Activated CD4-positive, alpha-beta memory T cell treated with anti-CD3 and anti-CD28 coated beads, Interleukin-2, amount 10 ng/mL, durations not matched to agents 7 days and 5 days (primary cell): Measurements from ENCODE around the gene PRR7. TPM values are rescaled to one million over a fixed set of nuclear protein-coding genes. Genes with fewer than 3 reads are reported as not detected.
A peak's percentile ranks its signal among the peaks of the same experiment; 100 is the strongest.

Source experiments
- CTCF ChIA-PET: fragments of 350-600 bp; sonication (Branson Sonifier 250); formaldehyde crosslinking; loops from one replicate; lab custom pipeline; 2021; ENCODE audit warnings: antibody characterized with exemption, inconsistent platforms; lab: Charles Lee
- POLR2A ChIA-PET: fragments of 350-600 bp; sonication (Branson Sonifier 250); formaldehyde crosslinking; loops from one replicate; lab custom pipeline; 2021; ENCODE audit warnings: antibody characterized with exemption; lab: Charles Lee
- DNase-seq: peaks from one replicate; pipeline ENCODE4 v3.0.0-alpha.2; 2020
- H3K27ac Mint-ChIP-seq: one replicate; pipeline ENCODE4 v1.8.0; 2021; ENCODE audit warnings: mild to moderate bottlenecking, mixed read lengths
- H3K27me3 Mint-ChIP-seq: one replicate; pipeline ENCODE4 v1.8.0; 2021; ENCODE audit warnings: mixed read lengths
- H3K36me3 Mint-ChIP-seq: one replicate; pipeline ENCODE4 v1.8.0; 2021; ENCODE audit warnings: low read depth, mixed read lengths
- H3K4me1 Mint-ChIP-seq: one replicate; pipeline ENCODE4 v1.8.0; 2021; ENCODE audit warnings: mixed read lengths
- H3K4me3 Mint-ChIP-seq: one replicate; pipeline ENCODE4 v1.8.0; 2021; ENCODE audit warnings: mild to moderate bottlenecking, mixed read lengths
- H3K9me3 Mint-ChIP-seq: one replicate; pipeline ENCODE4 v1.8.0; 2021; ENCODE audit warnings: mixed read lengths
- total RNA-seq, 2 experiments: library from RNA; stranded (reverse); gene quantifications; one replicate each; pipeline ENCODE4 v1.2.3, GENCODE V29; 2021

Gene PRR7
- total RNA-seq, 2 experiments from 2014 or later: 4.9 to 5.8 TPM

DNA sequence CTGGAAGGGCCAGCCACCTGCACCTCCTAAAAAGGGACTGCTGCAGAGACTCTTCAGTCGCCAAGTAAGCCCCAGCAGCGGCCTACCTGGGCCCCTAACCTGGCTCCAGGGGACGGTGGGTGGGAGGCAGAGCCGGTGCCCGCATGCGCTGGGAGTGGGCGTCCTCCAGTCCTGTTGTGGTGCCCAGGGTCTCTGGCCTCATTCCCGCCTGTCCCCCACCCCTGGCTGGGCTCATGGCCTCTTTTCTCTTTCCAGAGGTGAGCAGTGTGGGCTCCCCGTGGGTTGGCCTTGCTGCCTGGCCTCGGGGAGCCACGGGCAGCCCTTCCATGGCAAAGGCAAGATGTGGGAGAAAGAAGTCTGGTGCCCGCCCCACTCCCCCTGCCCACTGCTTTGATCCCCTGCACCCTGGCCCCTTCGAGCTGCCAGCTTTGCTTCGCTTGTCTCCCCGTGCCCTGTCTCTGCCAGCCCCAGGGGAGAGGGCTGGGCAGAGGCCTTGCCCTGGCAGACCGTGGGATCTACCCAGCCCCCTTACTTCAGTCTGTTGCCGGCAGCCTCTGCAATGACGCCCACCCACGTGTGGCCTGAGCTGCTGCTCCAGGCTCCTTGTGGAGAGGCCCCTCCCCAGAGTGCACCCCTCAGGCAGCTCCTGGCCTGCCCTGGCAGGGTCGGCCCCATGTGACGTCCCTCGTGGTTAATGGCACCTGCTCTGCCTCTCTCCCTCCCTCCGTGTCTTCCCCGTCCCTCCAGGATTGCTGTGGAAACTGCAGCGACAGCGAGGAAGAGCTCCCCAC lies 5.4 kb upstream of the PRR7 start:
- POLR2A ChIA-PET: interaction anchor here (1.2 to 20.7 kb wide), 6 partner anchors 8 to 51 kb away, joined by 3 to 654 read pairs (median 68); partner anchors contain the start of genes F12, GRK6 and PFN3
- DNase-seq: no peak
- Mint-ChIP-seq H3K27me3 (no peaks in the 10 kb centered on the region), H3K4me3 (no peak overlapping the region), H3K9me3 (no peaks in the 10 kb centered on the region), H3K27ac (no peak overlapping the region), H3K4me1 (peaks cover 71% of the 10 kb centered on the region), H3K36me3 (peaks cover 62% of the 10 kb centered on the region)
- CTCF ChIA-PET: interaction anchor here (0.8 to 17.6 kb wide), 6 partner anchors 10 to 51 kb away, joined by 4 to 467 read pairs (median 4); partner anchors contain the start of genes F12 and PFN3

GRCh38 chr5:177442066-177442826 lies 4.4 kb upstream of the PRR7 start:
- H3K36me3 Mint-ChIP-seq: peaks cover 52% of the 10 kb centered on the region
- ChIA-PET CTCF (interaction anchor here (1.1 to 17.6 kb wide), 2 partner anchors 13 to 36 kb away, joined by 5 to 467 read pairs; partner anchors contain the start of genes F12 and PFN3), POLR2A (interaction anchor here (1.2 to 20.7 kb wide), 5 partner anchors 8 to 51 kb away, joined by 3 to 654 read pairs (median 96); partner anchors contain the start of genes F12, GRK6 and PFN3)
- no peaks in the 10 kb centered on the region for H3K9me3 Mint-ChIP-seq
- H3K27me3 Mint-ChIP-seq: no peaks in the 10 kb centered on the region
- DNase-seq: no peak
- no peak overlapping the region for H3K27ac Mint-ChIP-seq
- peaks cover 65% of the 10 kb centered on the region for H3K4me1 Mint-ChIP-seq
- H3K4me3 Mint-ChIP-seq: no peak overlapping the region

DNA sequence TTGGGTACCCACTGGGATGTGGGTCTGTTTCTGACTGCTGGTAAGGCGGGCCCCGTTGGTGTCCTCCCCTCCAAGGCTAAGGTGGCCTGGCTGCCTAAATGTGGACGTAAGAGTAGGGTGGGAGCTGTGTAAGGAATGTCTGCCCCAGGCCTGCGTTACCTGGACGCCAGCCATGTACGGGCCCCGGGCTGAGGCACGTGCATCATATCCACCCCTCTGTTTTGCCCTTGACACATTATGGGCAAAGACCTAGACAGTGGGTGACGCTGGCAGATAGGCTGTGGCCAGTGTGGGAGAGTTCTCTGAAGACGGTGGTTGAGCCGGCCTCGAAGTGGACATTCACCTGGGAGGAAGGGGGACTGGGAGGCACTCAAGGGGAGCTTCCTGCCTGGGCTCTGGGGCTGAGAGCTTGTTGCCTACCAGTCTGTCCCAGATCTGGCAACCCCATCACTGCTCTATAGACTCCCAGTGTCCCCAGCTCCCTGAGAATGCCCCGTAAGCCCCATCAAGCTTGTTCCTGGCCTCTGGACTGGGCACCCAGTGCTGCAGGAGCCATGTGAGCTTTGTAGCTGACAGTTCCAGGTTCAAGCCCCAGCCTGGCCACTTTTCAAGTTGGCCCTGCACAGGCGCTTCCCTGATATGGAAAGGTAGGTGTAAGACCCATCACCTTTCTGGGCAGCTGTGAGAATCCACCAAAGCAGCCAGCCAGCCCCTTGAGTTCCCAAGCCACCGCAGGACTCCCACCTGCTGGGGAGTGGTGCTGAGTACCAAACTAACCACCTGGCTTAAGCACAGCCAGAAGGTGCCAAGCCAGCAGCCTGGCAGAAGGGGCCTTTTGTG lies 3.2 kb upstream of the PRR7 start:
- ChIA-PET POLR2A (interaction anchor here (0.5 to 20.7 kb wide), 7 partner anchors 12 to 285 kb away, joined by 3 to 654 read pairs (median 82); partner anchors contain the start of genes F12, GRK6, LMAN2 and MXD3), CTCF (interaction anchor here (1.1 to 17.6 kb wide), 5 partner anchors 9 to 53 kb away, joined by 4 to 467 read pairs (median 11); partner anchors contain the start of genes F12 and PFN3)
- Mint-ChIP-seq H3K4me1 (peaks cover 64% of the 10 kb centered on the region), H3K27ac (peak overlapping the region; percentile 31), H3K27me3 (peaks cover 6% of the 10 kb centered on the region), H3K4me3 (no peak overlapping the region), H3K9me3 (no peaks in the 10 kb centered on the region), H3K36me3 (peaks cover 41% of the 10 kb centered on the region)
- DNase-seq: no peak

GRCh38 chr5:177444106-177445051 lies 2.2 kb upstream of the PRR7 start:
- peaks cover 63% of the 10 kb centered on the region for H3K4me1 Mint-ChIP-seq
- no peaks in the 10 kb centered on the region for H3K9me3 Mint-ChIP-seq
- peaks cover 10% of the 10 kb centered on the region for H3K27me3 Mint-ChIP-seq
- H3K36me3 Mint-ChIP-seq: peaks cover 32% of the 10 kb centered on the region
- ChIA-PET POLR2A (interaction anchor here (0.5 to 20.7 kb wide), 10 partner anchors 8 to 286 kb away, joined by 3 to 654 read pairs (median 14); partner anchors contain the start of genes F12, GRK6, LMAN2 and MXD3), CTCF (interaction anchor here (0.9 to 17.6 kb wide), 7 partner anchors 8 to 54 kb away, joined by 3 to 467 read pairs (median 11); partner anchors contain the start of genes F12, GRK6 and PFN3)
- peak overlapping the region; percentile 80 for H3K27ac Mint-ChIP-seq
- DNase-seq: no peak
- H3K4me3 Mint-ChIP-seq: peak overlapping the region; percentile 5

- no peaks in the 10 kb centered on the region for H3K9me3 Mint-ChIP-seq
- ChIA-PET POLR2A (interaction anchor here (0.7 to 20.7 kb wide), 12 partner anchors 8 to 171 kb away, joined by 3 to 654 read pairs (median 8); partner anchors contain the start of genes F12, GRK6, MXD3 and PFN3), CTCF (interaction anchor here (1.1 to 17.6 kb wide), 11 partner anchors 9 to 136 kb away, joined by 4 to 467 read pairs (median 11); partner anchors contain the start of genes F12, GRK6 and PFN3)
- peak overlapping the region; percentile 70 for H3K4me3 Mint-ChIP-seq
- peaks cover 23% of the 10 kb centered on the region for H3K36me3 Mint-ChIP-seq
- peaks cover 10% of the 10 kb centered on the region for H3K27me3 Mint-ChIP-seq
- H3K27ac Mint-ChIP-seq: peak overlapping the region; percentile 80
- H3K4me1 Mint-ChIP-seq: peaks cover 54% of the 10 kb centered on the region
- DNase-seq: no peak
These were observed 1.3 kb upstream of the PRR7 start for GRCh38 chr5:177445052-177445916.

DNA sequence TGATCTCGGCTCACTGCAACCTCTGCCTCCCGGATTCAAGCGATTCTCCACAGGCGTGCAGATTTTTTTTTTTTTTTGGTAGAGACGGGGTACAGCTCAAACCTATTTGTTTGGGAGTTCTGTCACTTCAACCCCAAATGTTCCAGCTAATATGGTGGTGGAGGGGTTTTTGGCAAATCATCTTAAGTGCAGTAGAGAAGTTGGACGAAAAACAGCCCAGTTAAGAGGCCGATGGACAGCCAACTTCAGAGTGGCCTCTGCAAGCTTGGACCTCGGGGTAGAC lies 756 bp upstream of the PRR7 start:
- ChIA-PET POLR2A (interaction anchor here (0.7 to 20.7 kb wide), 12 partner anchors 9 to 172 kb away, joined by 3 to 654 read pairs (median 8); partner anchors contain the start of genes F12, GRK6, LMAN2 and MXD3), CTCF (interaction anchor here (1.1 to 17.6 kb wide), 11 partner anchors 9 to 136 kb away, joined by 3 to 467 read pairs (median 11); partner anchors contain the start of genes F12, GRK6 and PFN3)
- H3K4me3 Mint-ChIP-seq: peak overlapping the region; percentile 70

GRCh38 chr5:177447066-177447610 lies 524 bp downstream of the PRR7 start:
- Mint-ChIP-seq H3K36me3 (peaks cover 10% of the 10 kb centered on the region), H3K4me3 (peak overlapping the region; percentile 61), H3K27ac (no peak overlapping the region), H3K4me1 (peaks cover 51% of the 10 kb centered on the region), H3K27me3 (peaks cover 13% of the 10 kb centered on the region), H3K9me3 (no peaks in the 10 kb centered on the region)
- CTCF ChIA-PET: interaction anchor here (0.6 to 17.6 kb wide), 6 partner anchors 10 to 68 kb away, joined by 3 to 467 read pairs (median 10); partner anchors contain the start of genes F12, GRK6 and PFN3
- POLR2A ChIA-PET: interaction anchor here (1.0 to 20.7 kb wide), 11 partner anchors 8 to 135 kb away, joined by 3 to 654 read pairs (median 8); partner anchors contain the start of genes F12, GRK6, LMAN2 and MXD3
- DNase-seq: peak; percentile 73

More for the DNA sequence above, 756 bp upstream of the PRR7 start:
- Mint-ChIP-seq H3K9me3 (no peaks in the 10 kb centered on the region), H3K27ac (peak overlapping the region; percentile 80), H3K27me3 (peaks cover 10% of the 10 kb centered on the region), H3K4me1 (peaks cover 51% of the 10 kb centered on the region), H3K36me3 (peaks cover 20% of the 10 kb centered on the region)
- no peak for DNase-seq

GRCh38 chr5:177447611-177448243 lies 1.1 kb downstream of the PRR7 start:
- peaks cover 49% of the 10 kb centered on the region for H3K4me1 Mint-ChIP-seq
- H3K9me3 Mint-ChIP-seq: no peaks in the 10 kb centered on the region
- ChIA-PET CTCF (interaction anchor here (0.8 to 17.6 kb wide), 10 partner anchors 10 to 68 kb away, joined by 3 to 467 read pairs (median 6); partner anchors contain the start of genes F12, GRK6 and PFN3), POLR2A (interaction anchor here (1.0 to 20.7 kb wide), 12 partner anchors 7 to 135 kb away, joined by 3 to 654 read pairs (median 8); partner anchors contain the start of genes F12, GRK6, LMAN2 and MXD3)
- H3K4me3 Mint-ChIP-seq: peak overlapping the region; percentile 61
- no peak for DNase-seq
- H3K27ac Mint-ChIP-seq: no peak overlapping the region
- peaks cover 16% of the 10 kb centered on the region for H3K27me3 Mint-ChIP-seq
- peaks cover 4% of the 10 kb centered on the region for H3K36me3 Mint-ChIP-seq

DNA sequence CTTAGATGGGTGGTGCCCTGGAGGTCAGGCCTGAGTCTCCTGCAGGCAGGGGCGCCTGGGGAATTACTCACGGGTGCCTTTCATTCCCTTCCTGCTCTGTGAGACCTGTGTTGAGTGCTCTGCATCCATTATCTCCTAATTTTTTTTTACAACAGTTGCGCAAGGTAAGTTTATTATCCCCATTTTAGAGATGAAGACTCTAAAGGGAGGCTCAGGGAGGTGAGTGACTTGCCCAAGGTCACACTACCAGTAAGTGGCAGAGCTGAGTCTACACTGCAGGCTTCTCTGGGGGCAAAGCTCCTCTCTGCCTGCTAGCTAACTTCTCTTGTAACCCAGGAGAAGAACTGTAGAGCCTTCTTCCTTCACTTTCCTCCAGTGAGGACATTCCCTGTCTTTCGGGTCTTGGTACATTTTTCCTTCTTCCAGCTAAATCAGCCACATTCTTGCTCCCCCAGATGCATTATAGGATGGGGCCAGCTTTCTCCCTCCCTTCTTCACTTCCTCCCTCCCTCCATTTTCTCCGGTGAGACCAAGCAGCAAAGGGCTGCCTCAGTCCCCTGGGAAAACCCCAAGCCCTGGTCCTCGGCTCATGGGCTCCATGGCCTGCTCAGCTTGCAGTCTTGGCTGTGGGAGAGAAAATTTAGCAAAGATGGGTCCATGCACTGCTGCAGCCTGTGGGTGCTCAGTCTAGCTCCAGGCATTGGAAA lies 1.8 kb downstream of the PRR7 start:
- peaks cover 22% of the 10 kb centered on the region for H3K27me3 Mint-ChIP-seq
- peaks cover 50% of the 10 kb centered on the region for H3K4me1 Mint-ChIP-seq
- no peak for DNase-seq
- ChIA-PET CTCF (interaction anchor here (0.8 to 17.6 kb wide), 7 partner anchors 9 to 59 kb away, joined by 3 to 467 read pairs (median 5); partner anchors contain the start of genes F12, GRK6 and PFN3), POLR2A (interaction anchor here (1.0 to 20.7 kb wide), 11 partner anchors 7 to 136 kb away, joined by 3 to 654 read pairs (median 8); partner anchors contain the start of genes F12, GRK6, MXD3 and PFN3)
- H3K9me3 Mint-ChIP-seq: no peaks in the 10 kb centered on the region
- H3K4me3 Mint-ChIP-seq: peak overlapping the region; percentile 46
- peak overlapping the region; percentile 13 for H3K27ac Mint-ChIP-seq
- H3K36me3 Mint-ChIP-seq: no peaks in the 10 kb centered on the region
